ENCODE data around the gene NOC3L. TPM values are rescaled to one million over a fixed set of nuclear protein-coding genes. Genes with fewer than 3 reads are reported as not detected.

The NOC3L gene
- total and polyA plus RNA-seq, 10 of the 15 experiments (the other 5 are each of a cell fraction or from before 2014, with no cell fraction given), result 27.8 to 51.4 (median 40.5) TPM

- Histone ChIP-seq H3K4me1 (ENCODE audit: control insufficient read depth, insufficient read depth, low read length) (no peaks in the 10 kb centered on the region), H3K27ac (ENCODE audit: control insufficient read depth, insufficient read depth) (no peak overlapping the region), H3K9ac (ENCODE audit: control insufficient read depth, insufficient read depth, low read length) (no peak overlapping the region), H3K79me2 (ENCODE audit: control insufficient read depth, insufficient read depth, low read length) (no peaks in the 10 kb centered on the region), H2AFZ (ENCODE audit: control insufficient read depth, low read depth, low read length) (no peak overlapping the region), H3K27me3 (replicated peaks in 1 of 2; ENCODE audit: control insufficient read depth in 2 of 2, insufficient read depth in 2 of 2, low read length in 1 of 2) (peaks cover 0 to 2% of the 10 kb centered on the region in 2 experiments; a peak in 2 of 4 replicates), H3K4me2 (ENCODE audit: control insufficient read depth, insufficient read depth) (no peak overlapping the region), H3K4me3 (no peak overlapping the region), H4K20me1 (ENCODE audit: control insufficient read depth, insufficient read depth) (no peaks in the 10 kb centered on the region), H3K36me3 (ENCODE audit: control insufficient read depth in 2 of 2, insufficient read depth in 2 of 2, low read length in 1 of 2) (no peaks in the 10 kb centered on the region), H3K9me3 (replicated peaks; ENCODE audit: control insufficient read depth, insufficient read depth, low read length) (no peaks in the 10 kb centered on the region)
- RAD21 ChIA-PET (ENCODE audit: unreplicated experiment), result interaction anchor here (1.1 kb wide), 1 partner anchor 74 kb away, joined by 4 read pairs; no protein-coding TSS in a partner anchor
- POLR2A ChIA-PET, result interaction anchor here (0.6 kb wide), 1 partner anchor 19 kb away, joined by 4 read pairs; no protein-coding TSS in a partner anchor
- FAIRE-seq (no peak), DNase-seq (ENCODE audit: low read depth, low spot score) (no peak), ATAC-seq (no peak)
- no TSS peak for BruUV-seq (replicated peaks)
- CTCF ChIA-PET, result interaction anchor here (1.5 to 2.2 kb wide), 2 partner anchors 8 to 74 kb away, joined by 3 to 8 read pairs; no protein-coding TSS in a partner anchor
- TF ChIP-seq SREBF2 (IDR thresholded peaks at IDR 0.05; ENCODE audit: low read length) (no peak), ZNF24 (IDR thresholded peaks at IDR 0.05) (no peak), EED (IDR thresholded peaks at IDR 0.05; ENCODE audit: low read depth) (no peak), MTA3 (IDR thresholded peaks at IDR 0.05; ENCODE audit: borderline replicate concordance, low read length) (no peak), CUX1 (IDR thresholded peaks at IDR 0.05; ENCODE audit: insufficient replicate concordance, low read depth, low read length) (no peak), SMAD1 (IDR thresholded peaks at IDR 0.05; ENCODE audit: low read depth, partially characterized antibody) (no peak), NR2F1 (conservative IDR thresholded peaks at IDR 0.05) (no peak)
- TF ChIP-seq, protein P1, sequence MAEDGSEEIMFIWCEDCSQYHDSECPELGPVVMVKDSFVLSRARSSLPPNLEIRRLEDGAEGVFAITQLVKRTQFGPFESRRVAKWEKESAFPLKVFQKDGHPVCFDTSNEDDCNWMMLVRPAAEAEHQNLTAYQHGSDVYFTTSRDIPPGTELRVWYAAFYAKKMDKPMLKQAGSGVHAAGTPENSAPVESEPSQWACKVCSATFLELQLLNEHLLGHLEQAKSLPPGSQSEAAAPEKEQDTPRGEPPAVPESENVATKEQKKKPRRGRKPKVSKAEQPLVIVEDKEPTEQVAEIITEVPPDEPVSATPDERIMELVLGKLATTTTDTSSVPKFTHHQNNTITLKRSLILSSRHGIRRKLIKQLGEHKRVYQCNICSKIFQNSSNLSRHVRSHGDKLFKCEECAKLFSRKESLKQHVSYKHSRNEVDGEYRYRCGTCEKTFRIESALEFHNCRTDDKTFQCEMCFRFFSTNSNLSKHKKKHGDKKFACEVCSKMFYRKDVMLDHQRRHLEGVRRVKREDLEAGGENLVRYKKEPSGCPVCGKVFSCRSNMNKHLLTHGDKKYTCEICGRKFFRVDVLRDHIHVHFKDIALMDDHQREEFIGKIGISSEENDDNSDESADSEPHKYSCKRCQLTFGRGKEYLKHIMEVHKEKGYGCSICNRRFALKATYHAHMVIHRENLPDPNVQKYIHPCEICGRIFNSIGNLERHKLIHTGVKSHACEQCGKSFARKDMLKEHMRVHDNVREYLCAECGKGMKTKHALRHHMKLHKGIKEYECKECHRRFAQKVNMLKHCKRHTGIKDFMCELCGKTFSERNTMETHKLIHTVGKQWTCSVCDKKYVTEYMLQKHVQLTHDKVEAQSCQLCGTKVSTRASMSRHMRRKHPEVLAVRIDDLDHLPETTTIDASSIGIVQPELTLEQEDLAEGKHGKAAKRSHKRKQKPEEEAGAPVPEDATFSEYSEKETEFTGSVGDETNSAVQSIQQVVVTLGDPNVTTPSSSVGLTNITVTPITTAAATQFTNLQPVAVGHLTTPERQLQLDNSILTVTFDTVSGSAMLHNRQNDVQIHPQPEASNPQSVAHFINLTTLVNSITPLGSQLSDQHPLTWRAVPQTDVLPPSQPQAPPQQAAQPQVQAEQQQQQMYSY (CRISPR knock-in tag; IDR thresholded peaks at IDR 0.05), result no peak
- WGBS (ENCODE audit: insufficient coverage, insufficient replicate concordance, low lambda C conversion rate, missing lambda C conversion rate), result 25% methylated on average over 2 of the region's 2 CpGs
- in situ Hi-C loops (cut with MboI) (no loop called here), intact Hi-C loops (cut with micrococcal nuclease; ENCODE audit: unreplicated experiment) (no loop called here)
- SMC1A ChIA-PET (ENCODE audit: uncharacterized antibody, unreplicated experiment), result interaction anchor here (0.9 to 1.0 kb wide), 3 partner anchors 29 to 74 kb away, joined by 4 read pairs; no protein-coding TSS in a partner anchor
Measured at GRCh38 chr10:94370501-94370900, 7.8 kb upstream of the NOC3L start.

Measured in GM12878 (cell line).